ENCODE measurements around the gene GNPDA1. TPM values are rescaled to one million over a fixed set of nuclear protein-coding genes. Genes with fewer than 3 reads are reported as not detected.

Gene GNPDA1
- total RNA-seq, 2 experiments from 2014 or later = 34.9 to 41.0 TPM

GRCh38 chr5:142020122-142020659 lies 7.4 kb upstream of the GNPDA1 start:
- peaks cover 52% of the 10 kb centered on the region for H3K4me1 Mint-ChIP-seq (ENCODE audit: low read depth)
- POLR2A ChIA-PET = no interaction called here
- no peak for DNase-seq
- CTCF ChIA-PET = interaction anchor here (12.0 kb wide), 1 partner anchor 122 kb away, joined by 257 read pairs; no protein-coding TSS in a partner anchor
- H3K27ac Mint-ChIP-seq = no peak overlapping the region
- peaks cover 3% of the 10 kb centered on the region for H3K27me3 Mint-ChIP-seq (ENCODE audit: low read depth)
- H3K9me3 Mint-ChIP-seq (ENCODE audit: insufficient read depth) = peaks cover 5% of the 10 kb centered on the region
- peaks cover 6% of the 10 kb centered on the region for H3K36me3 Mint-ChIP-seq (ENCODE audit: low read depth)
- no peak overlapping the region for H3K4me3 Mint-ChIP-seq
- ATAC-seq = no peak

GRCh38 chr5:142017832-142018427 lies 5.1 kb upstream of the GNPDA1 start:
- ChIA-PET POLR2A (interaction anchor here (0.9 to 1.3 kb wide), 4 partner anchors 11 to 104 kb away, joined by 3 to 7 read pairs (median 4); no protein-coding TSS in a partner anchor), CTCF (interaction anchor here (1.0 to 12.0 kb wide), 5 partner anchors 25 to 138 kb away, joined by 3 to 257 read pairs (median 5); partner anchors contain the start of gene RNF14)
- Mint-ChIP-seq H3K4me3 (peak overlapping the region; percentile 32), H3K36me3 (ENCODE audit: low read depth) (peaks cover 6% of the 10 kb centered on the region), H3K4me1 (ENCODE audit: low read depth) (peaks cover 62% of the 10 kb centered on the region), H3K27me3 (ENCODE audit: low read depth) (peaks cover 3% of the 10 kb centered on the region), H3K27ac (peak overlapping the region; percentile 72), H3K9me3 (ENCODE audit: insufficient read depth) (peaks cover 5% of the 10 kb centered on the region)
- DNase-seq (peak; percentile 68), ATAC-seq (no peak)

DNA sequence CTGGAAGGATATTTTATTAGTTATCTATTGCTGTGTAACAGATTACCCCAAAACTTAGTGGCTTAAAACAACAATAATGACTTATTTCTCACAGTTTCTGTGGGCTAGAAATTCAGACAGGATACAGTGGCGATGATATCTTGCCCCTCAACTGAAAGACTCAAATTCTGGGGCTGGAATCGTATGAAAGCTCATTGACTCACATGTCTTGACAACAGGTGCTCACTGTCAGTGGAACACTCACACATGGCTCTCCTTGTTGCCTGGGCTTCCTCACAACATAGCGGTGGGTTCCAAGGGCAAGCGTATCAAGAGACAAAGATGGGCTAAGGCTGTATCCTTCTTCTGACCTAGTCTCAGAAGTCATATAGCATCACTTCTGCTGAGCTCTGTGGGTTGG lies 3.7 kb upstream of the GNPDA1 start:
- ChIA-PET POLR2A (interaction anchor here (0.9 to 6.1 kb wide), 12 partner anchors 8 to 127 kb away, joined by 3 to 86 read pairs (median 6); partner anchors contain the start of genes NDFIP1 and RNF14), CTCF (interaction anchor here (1.0 to 12.0 kb wide), 19 partner anchors 8 to 324 kb away, joined by 3 to 257 read pairs (median 13); partner anchors contain the start of genes NDFIP1 and RNF14)
- H3K4me3 Mint-ChIP-seq = peak overlapping the region; percentile 44
- no peaks in the 10 kb centered on the region for H3K27me3 Mint-ChIP-seq (ENCODE audit: low read depth)
- H3K9me3 Mint-ChIP-seq (ENCODE audit: insufficient read depth) = peaks cover 5% of the 10 kb centered on the region
- DNase-seq (peak; percentile 56), ATAC-seq (peak; percentile 24)
- peak overlapping the region; percentile 90 for H3K27ac Mint-ChIP-seq
- H3K36me3 Mint-ChIP-seq (ENCODE audit: low read depth) = peaks cover 9% of the 10 kb centered on the region
- peaks cover 72% of the 10 kb centered on the region for H3K4me1 Mint-ChIP-seq (ENCODE audit: low read depth)

GRCh38 chr5:142015781-142016533 lies 3.1 kb upstream of the GNPDA1 start:
- ChIA-PET POLR2A (interaction anchor here (0.9 to 6.1 kb wide), 13 partner anchors 9 to 127 kb away, joined by 3 to 86 read pairs (median 6); partner anchors contain the start of genes NDFIP1 and RNF14), CTCF (interaction anchor here (0.7 to 12.0 kb wide), 21 partner anchors 8 to 324 kb away, joined by 3 to 257 read pairs (median 9); partner anchors contain the start of genes NDFIP1 and RNF14)
- peaks cover 78% of the 10 kb centered on the region for H3K4me1 Mint-ChIP-seq (ENCODE audit: low read depth)
- peaks cover 5% of the 10 kb centered on the region for H3K9me3 Mint-ChIP-seq (ENCODE audit: insufficient read depth)
- ATAC-seq (peak; percentile 52), DNase-seq (peak; percentile 70)
- peak overlapping the region; percentile 90 for H3K27ac Mint-ChIP-seq
- H3K27me3 Mint-ChIP-seq (ENCODE audit: low read depth) = no peaks in the 10 kb centered on the region
- peaks cover 15% of the 10 kb centered on the region for H3K36me3 Mint-ChIP-seq (ENCODE audit: low read depth)
- peak overlapping the region; percentile 44 for H3K4me3 Mint-ChIP-seq

DNA sequence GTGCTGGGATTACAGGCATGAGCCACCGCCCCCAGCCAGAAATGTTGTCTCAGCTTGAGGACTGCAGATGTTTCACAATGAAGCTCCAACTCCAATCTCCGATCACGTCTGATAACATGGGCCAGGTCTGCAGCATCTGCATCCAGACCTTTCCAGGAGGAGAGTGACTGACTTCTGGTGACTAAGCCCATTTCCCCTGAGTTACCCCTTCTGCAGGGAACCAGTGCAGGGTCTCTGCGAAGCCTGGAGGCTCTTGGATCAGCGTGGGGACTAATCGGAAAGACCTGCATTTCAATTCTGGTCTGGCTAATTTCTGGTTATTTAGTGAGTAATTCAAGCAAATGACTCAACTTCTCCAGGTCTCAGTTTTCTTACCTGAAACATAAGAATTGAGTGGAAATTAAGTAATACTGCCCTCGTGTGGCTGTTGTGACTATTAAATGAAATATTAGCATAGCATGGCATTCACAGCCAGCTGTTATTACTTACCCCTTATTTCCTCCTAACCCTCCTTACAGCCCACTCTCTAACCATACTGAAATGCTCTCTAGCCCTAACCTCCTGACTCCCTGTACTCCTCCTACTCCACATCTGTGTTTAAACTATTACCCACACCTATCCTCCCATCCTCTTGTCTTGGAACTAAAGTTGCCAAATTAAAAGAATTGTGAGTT lies 2.2 kb upstream of the GNPDA1 start:
- peak; percentile 28 for ATAC-seq
- peak overlapping the region; percentile 90 for H3K27ac Mint-ChIP-seq
- DNase-seq = peak; percentile 78
- peaks cover under 1% of the 10 kb centered on the region for H3K9me3 Mint-ChIP-seq (ENCODE audit: insufficient read depth)
- H3K4me3 Mint-ChIP-seq = peak overlapping the region; percentile 44
- no peaks in the 10 kb centered on the region for H3K27me3 Mint-ChIP-seq (ENCODE audit: low read depth)
- H3K36me3 Mint-ChIP-seq (ENCODE audit: low read depth) = peaks cover 12% of the 10 kb centered on the region
- ChIA-PET POLR2A (interaction anchor here (1.1 to 6.1 kb wide), 9 partner anchors 8 to 128 kb away, joined by 3 to 86 read pairs (median 9); partner anchors contain the start of genes NDFIP1 and RNF14), CTCF (interaction anchor here (0.7 to 12.0 kb wide), 21 partner anchors 9 to 323 kb away, joined by 3 to 257 read pairs (median 13); partner anchors contain the start of genes NDFIP1 and RNF14)
- peaks cover 79% of the 10 kb centered on the region for H3K4me1 Mint-ChIP-seq (ENCODE audit: low read depth)

GRCh38 chr5:142013734-142014521 lies 1.1 kb upstream of the GNPDA1 start:
- no peaks in the 10 kb centered on the region for H3K27me3 Mint-ChIP-seq (ENCODE audit: low read depth)
- peak overlapping the region; percentile 82 for H3K4me3 Mint-ChIP-seq
- no peak for ATAC-seq
- H3K9me3 Mint-ChIP-seq (ENCODE audit: insufficient read depth) = no peaks in the 10 kb centered on the region
- POLR2A ChIA-PET = interaction anchor here (0.6 to 6.1 kb wide), 8 partner anchors 11 to 131 kb away, joined by 3 to 86 read pairs (median 3); partner anchors contain the start of genes NDFIP1 and RNF14
- H3K4me1 Mint-ChIP-seq (ENCODE audit: low read depth) = peaks cover 86% of the 10 kb centered on the region
- peaks cover 21% of the 10 kb centered on the region for H3K36me3 Mint-ChIP-seq (ENCODE audit: low read depth)
- CTCF ChIA-PET = interaction anchor here (0.7 to 12.0 kb wide), 21 partner anchors 10 to 322 kb away, joined by 3 to 257 read pairs (median 9); partner anchors contain the start of genes NDFIP1 and RNF14
- DNase-seq = no peak
- H3K27ac Mint-ChIP-seq = peak overlapping the region; percentile 93

GRCh38 chr5:142012186-142012785 lies 541 bp downstream of the GNPDA1 start:
- H3K27me3 Mint-ChIP-seq (ENCODE audit: low read depth) = no peaks in the 10 kb centered on the region
- ChIA-PET POLR2A (interaction anchor here (0.6 to 6.1 kb wide), 11 partner anchors 8 to 132 kb away, joined by 3 to 86 read pairs (median 3); partner anchors contain the start of genes NDFIP1 and RNF14), CTCF (interaction anchor here (0.7 to 12.0 kb wide), 25 partner anchors 9 to 455 kb away, joined by 3 to 257 read pairs (median 6); partner anchors contain the start of genes NDFIP1 and RNF14)
- H3K9me3 Mint-ChIP-seq (ENCODE audit: insufficient read depth) = no peaks in the 10 kb centered on the region
- ATAC-seq (no peak), DNase-seq (peak; percentile 66)
- H3K4me3 Mint-ChIP-seq = peak overlapping the region; percentile 81
- H3K36me3 Mint-ChIP-seq (ENCODE audit: low read depth) = peaks cover 35% of the 10 kb centered on the region
- H3K4me1 Mint-ChIP-seq (ENCODE audit: low read depth) = peaks cover 85% of the 10 kb centered on the region
- H3K27ac Mint-ChIP-seq = peak overlapping the region; percentile 81

DNA sequence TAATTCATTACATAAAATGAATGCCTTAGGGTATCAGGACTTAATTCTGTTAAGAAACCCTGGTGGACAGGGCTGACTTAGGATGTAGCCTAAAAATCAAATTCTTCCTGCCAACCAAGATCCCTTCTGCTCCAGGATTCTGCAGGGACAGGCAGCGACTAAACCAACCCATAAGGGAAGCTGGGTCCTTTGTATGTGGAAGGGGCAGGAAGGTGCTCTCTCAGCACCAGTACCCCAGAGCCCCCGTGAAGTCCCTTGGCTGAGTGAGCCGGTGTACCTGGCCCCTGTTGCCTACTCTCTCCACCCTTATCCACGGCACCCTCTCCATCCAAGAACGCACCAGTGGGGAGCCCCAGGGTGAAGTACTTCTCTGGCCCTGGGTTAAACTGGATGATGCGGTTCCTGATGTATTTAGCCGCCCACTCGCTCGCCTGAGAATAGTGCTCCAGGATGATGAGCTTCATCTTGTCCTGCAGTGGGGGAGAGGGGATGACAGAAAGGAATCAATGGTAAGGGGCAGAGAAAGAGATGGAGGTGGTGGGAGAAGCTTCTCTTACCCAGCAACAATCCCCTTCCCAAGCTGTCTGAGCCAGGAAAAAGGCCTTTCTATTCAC lies 1.1 kb downstream of the GNPDA1 start:
- Mint-ChIP-seq H3K36me3 (ENCODE audit: low read depth) (peaks cover 39% of the 10 kb centered on the region), H3K27me3 (ENCODE audit: low read depth) (no peaks in the 10 kb centered on the region), H3K9me3 (ENCODE audit: insufficient read depth) (no peaks in the 10 kb centered on the region), H3K4me1 (ENCODE audit: low read depth) (peaks cover 86% of the 10 kb centered on the region), H3K4me3 (peak overlapping the region; percentile 81), H3K27ac (peak overlapping the region; percentile 81)
- DNase-seq = no peak
- ATAC-seq = no peak
- ChIA-PET POLR2A (interaction anchor here (0.6 to 6.1 kb wide), 6 partner anchors 7 to 117 kb away, joined by 3 to 86 read pairs (median 4); partner anchors contain the start of genes NDFIP1 and RNF14), CTCF (interaction anchor here (0.7 to 12.0 kb wide), 22 partner anchors 8 to 309 kb away, joined by 3 to 257 read pairs (median 6); partner anchors contain the start of genes NDFIP1 and RNF14)

DNA sequence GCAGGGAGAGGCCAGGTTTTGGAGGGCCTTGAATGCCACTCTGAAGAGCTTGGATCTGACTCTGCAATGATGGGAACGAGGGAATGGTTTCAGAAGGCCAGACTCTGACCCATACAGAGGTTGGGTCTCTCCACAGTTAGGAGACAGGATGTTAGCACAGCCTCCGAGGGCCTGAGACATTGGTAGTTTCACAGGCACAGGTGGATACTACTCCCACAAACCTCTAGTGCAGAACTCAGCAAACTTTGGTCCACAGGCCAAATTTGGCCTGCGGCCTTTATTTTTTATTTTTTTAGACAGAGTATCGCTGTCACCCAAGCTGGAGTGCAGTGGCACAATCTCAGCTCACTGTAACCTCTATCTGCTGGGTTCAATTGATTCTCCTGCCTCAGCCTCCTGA lies 2.9 kb downstream of the GNPDA1 start:
- POLR2A ChIA-PET = interaction anchor here (1.0 kb wide), 1 partner anchor 41 kb away, joined by 3 read pairs; the partner anchor contains the start of gene RNF14
- no peak overlapping the region for H3K27ac Mint-ChIP-seq

More for the DNA sequence above, 2.9 kb downstream of the GNPDA1 start:
- Mint-ChIP-seq H3K36me3 (ENCODE audit: low read depth) (peaks cover 54% of the 10 kb centered on the region), H3K27me3 (ENCODE audit: low read depth) (no peaks in the 10 kb centered on the region), H3K4me3 (no peak overlapping the region), H3K4me1 (ENCODE audit: low read depth) (peaks cover 86% of the 10 kb centered on the region), H3K9me3 (ENCODE audit: insufficient read depth) (no peaks in the 10 kb centered on the region)
- CTCF ChIA-PET = interaction anchor here (1.0 to 12.0 kb wide), 7 partner anchors 15 to 327 kb away, joined by 3 to 257 read pairs (median 6); partner anchors contain the start of genes ARAP3, NDFIP1 and RNF14
- no peak for DNase-seq
- ATAC-seq = no peak
